NT2/D1 (cell line): ENCODE results near the gene FGFR3.

Source experiments
- DNase-seq: peaks from one replicate; pipeline ENCODE4 v3.0.0-alpha.2; 2011; ENCODE audit warnings: low read depth, low spot score
- H3K27me3 ChIP-seq: 2 replicates; pipeline ENCODE4 v1.6.0; 2011; ENCODE audit warnings: mild to moderate bottlenecking; ENCODE audit not compliant: insufficient read length, insufficient read depth
- H3K36me3 ChIP-seq: 2 replicates; pipeline ENCODE4 v1.6.1; 2011; ENCODE audit warnings: mild to moderate bottlenecking, low read length, mixed read lengths; ENCODE audit not compliant: insufficient read depth, insufficient read length
- H3K4me1 ChIP-seq: 2 replicates; pipeline ENCODE4 v1.5.1; 2011; ENCODE audit not compliant: insufficient read depth, insufficient read length
- H3K4me3 ChIP-seq: 2 replicates; pipeline ENCODE4 v1.5.1; 2011; ENCODE audit warnings: low read depth; ENCODE audit not compliant: insufficient read length
- H3K9ac ChIP-seq: 2 replicates; pipeline ENCODE4 v1.6.0; 2011; ENCODE audit warnings: low read depth; ENCODE audit not compliant: insufficient read length
- H3K9me3 ChIP-seq: 2 replicates; pipeline ENCODE4 v1.5.1; 2011; ENCODE audit warnings: mild to moderate bottlenecking, low read length; ENCODE audit not compliant: insufficient read depth
- SUZ12 ChIP-seq: IDR thresholded peaks from 2 replicates; pipeline ENCODE4 v1.6.1; 2011; ENCODE audit not compliant: insufficient read length, insufficient read depth; ENCODE audit errors: extremely low read depth
- YY1 ChIP-seq: IDR thresholded peaks from 2 replicates; pipeline ENCODE4 v1.6.1; 2011; ENCODE audit not compliant: insufficient read length, insufficient read depth
- ZNF274 ChIP-seq: IDR thresholded peaks from 2 replicates; pipeline ENCODE4 v1.6.1; 2011; ENCODE audit warnings: mild to moderate bottlenecking, low read depth, low read length

Gene FGFR3

GRCh38 chr4:1784789-1785591 lies 8.1 kb upstream of the FGFR3 start:
- H3K9me3 ChIP-seq, result no peaks in the 10 kb centered on the region
- DNase-seq, result no peak
- no peak overlapping the region for H3K4me3 ChIP-seq
- peaks cover 32% of the 10 kb centered on the region for H3K4me1 ChIP-seq
- no peaks in the 10 kb centered on the region for H3K36me3 ChIP-seq
- H3K9ac ChIP-seq, result peak overlapping the region; percentile 16
- peaks cover 9% of the 10 kb centered on the region for H3K27me3 ChIP-seq
- no peak for TF ChIP-seq SUZ12

- TF ChIP-seq YY1, result no peak
- no peak for TF ChIP-seq SUZ12
- no peak for TF ChIP-seq ZNF274
- DNase-seq, result no peak
- H3K9ac ChIP-seq, result no peak overlapping the region
These were observed 7.5 kb upstream of the FGFR3 start for GRCh38 chr4:1785592-1785991.

GRCh38 chr4:1786544-1787362 lies 6.3 kb upstream of the FGFR3 start:
- no peak overlapping the region for H3K4me3 ChIP-seq
- H3K36me3 ChIP-seq, result no peaks in the 10 kb centered on the region
- no peaks in the 10 kb centered on the region for H3K9me3 ChIP-seq
- peaks cover 32% of the 10 kb centered on the region for H3K4me1 ChIP-seq
- DNase-seq, result no peak
- peaks cover 27% of the 10 kb centered on the region for H3K27me3 ChIP-seq
- no peak for TF ChIP-seq ZNF274
- TF ChIP-seq YY1, result no peak
- no peak overlapping the region for H3K9ac ChIP-seq

More at GRCh38 chr4:1785592-1785991, 7.5 kb upstream of the FGFR3 start:
- Histone ChIP-seq H3K9me3 (no peaks in the 10 kb centered on the region), H3K4me3 (no peak overlapping the region), H3K27me3 (peaks cover 15% of the 10 kb centered on the region), H3K4me1 (peaks cover 28% of the 10 kb centered on the region), H3K36me3 (no peaks in the 10 kb centered on the region)

GRCh38 chr4:1787411-1788077 lies 5.5 kb upstream of the FGFR3 start:
- no peak overlapping the region for H3K4me3 ChIP-seq
- H3K4me1 ChIP-seq, result peaks cover 35% of the 10 kb centered on the region
- peak overlapping the region; percentile 36 for H3K9ac ChIP-seq

GRCh38 chr4:1788254-1788973 lies 4.7 kb upstream of the FGFR3 start:
- Histone ChIP-seq H3K9me3 (no peaks in the 10 kb centered on the region), H3K4me1 (peaks cover 35% of the 10 kb centered on the region), H3K27me3 (peaks cover 34% of the 10 kb centered on the region), H3K4me3 (no peak overlapping the region), H3K9ac (no peak overlapping the region), H3K36me3 (no peaks in the 10 kb centered on the region)
- no peak for DNase-seq
- TF ChIP-seq SUZ12, result no peak
- no peak for TF ChIP-seq YY1
- TF ChIP-seq ZNF274, result no peak

More at GRCh38 chr4:1787411-1788077, 5.5 kb upstream of the FGFR3 start:
- Histone ChIP-seq H3K9me3 (no peaks in the 10 kb centered on the region), H3K27me3 (peaks cover 34% of the 10 kb centered on the region), H3K36me3 (no peaks in the 10 kb centered on the region)
- TF ChIP-seq SUZ12, result no peak
- no peak for TF ChIP-seq ZNF274
- no peak for DNase-seq

GRCh38 chr4:1789552-1789951 lies 3.5 kb upstream of the FGFR3 start:
- Histone ChIP-seq H3K9ac (no peak overlapping the region), H3K36me3 (no peaks in the 10 kb centered on the region), H3K4me1 (peaks cover 35% of the 10 kb centered on the region), H3K9me3 (no peaks in the 10 kb centered on the region), H3K4me3 (no peak overlapping the region), H3K27me3 (peaks cover 32% of the 10 kb centered on the region)
- DNase-seq, result no peak
- TF ChIP-seq SUZ12 (no peak), ZNF274 (no peak), YY1 (no peak)
